Measurements from ENCODE around the gene TMEM238.

GRCh38 chr19:55352549-55353145, 31.4 kb downstream of the TMEM238 start:
- TF ChIP-seq, protein P1, sequence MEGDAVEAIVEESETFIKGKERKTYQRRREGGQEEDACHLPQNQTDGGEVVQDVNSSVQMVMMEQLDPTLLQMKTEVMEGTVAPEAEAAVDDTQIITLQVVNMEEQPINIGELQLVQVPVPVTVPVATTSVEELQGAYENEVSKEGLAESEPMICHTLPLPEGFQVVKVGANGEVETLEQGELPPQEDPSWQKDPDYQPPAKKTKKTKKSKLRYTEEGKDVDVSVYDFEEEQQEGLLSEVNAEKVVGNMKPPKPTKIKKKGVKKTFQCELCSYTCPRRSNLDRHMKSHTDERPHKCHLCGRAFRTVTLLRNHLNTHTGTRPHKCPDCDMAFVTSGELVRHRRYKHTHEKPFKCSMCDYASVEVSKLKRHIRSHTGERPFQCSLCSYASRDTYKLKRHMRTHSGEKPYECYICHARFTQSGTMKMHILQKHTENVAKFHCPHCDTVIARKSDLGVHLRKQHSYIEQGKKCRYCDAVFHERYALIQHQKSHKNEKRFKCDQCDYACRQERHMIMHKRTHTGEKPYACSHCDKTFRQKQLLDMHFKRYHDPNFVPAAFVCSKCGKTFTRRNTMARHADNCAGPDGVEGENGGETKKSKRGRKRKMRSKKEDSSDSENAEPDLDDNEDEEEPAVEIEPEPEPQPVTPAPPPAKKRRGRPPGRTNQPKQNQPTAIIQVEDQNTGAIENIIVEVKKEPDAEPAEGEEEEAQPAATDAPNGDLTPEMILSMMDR (IDR thresholded peaks at IDR 0.05; ENCODE audit: insufficient read depth, low read length), result no peak
- TF ChIP-seq, protein P2, sequence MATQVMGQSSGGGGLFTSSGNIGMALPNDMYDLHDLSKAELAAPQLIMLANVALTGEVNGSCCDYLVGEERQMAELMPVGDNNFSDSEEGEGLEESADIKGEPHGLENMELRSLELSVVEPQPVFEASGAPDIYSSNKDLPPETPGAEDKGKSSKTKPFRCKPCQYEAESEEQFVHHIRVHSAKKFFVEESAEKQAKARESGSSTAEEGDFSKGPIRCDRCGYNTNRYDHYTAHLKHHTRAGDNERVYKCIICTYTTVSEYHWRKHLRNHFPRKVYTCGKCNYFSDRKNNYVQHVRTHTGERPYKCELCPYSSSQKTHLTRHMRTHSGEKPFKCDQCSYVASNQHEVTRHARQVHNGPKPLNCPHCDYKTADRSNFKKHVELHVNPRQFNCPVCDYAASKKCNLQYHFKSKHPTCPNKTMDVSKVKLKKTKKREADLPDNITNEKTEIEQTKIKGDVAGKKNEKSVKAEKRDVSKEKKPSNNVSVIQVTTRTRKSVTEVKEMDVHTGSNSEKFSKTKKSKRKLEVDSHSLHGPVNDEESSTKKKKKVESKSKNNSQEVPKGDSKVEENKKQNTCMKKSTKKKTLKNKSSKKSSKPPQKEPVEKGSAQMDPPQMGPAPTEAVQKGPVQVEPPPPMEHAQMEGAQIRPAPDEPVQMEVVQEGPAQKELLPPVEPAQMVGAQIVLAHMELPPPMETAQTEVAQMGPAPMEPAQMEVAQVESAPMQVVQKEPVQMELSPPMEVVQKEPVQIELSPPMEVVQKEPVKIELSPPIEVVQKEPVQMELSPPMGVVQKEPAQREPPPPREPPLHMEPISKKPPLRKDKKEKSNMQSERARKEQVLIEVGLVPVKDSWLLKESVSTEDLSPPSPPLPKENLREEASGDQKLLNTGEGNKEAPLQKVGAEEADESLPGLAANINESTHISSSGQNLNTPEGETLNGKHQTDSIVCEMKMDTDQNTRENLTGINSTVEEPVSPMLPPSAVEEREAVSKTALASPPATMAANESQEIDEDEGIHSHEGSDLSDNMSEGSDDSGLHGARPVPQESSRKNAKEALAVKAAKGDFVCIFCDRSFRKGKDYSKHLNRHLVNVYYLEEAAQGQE (IDR thresholded peaks at IDR 0.05; ENCODE audit: insufficient replicate concordance, low read depth), result no peak
- TF ChIP-seq SPI1 (IDR thresholded peaks at IDR 0.05; ENCODE audit: borderline replicate concordance, low read depth), result no peak
